NCI-H1417 (cell line): Measurements from ENCODE around the gene IL12RB2.
A peak's percentile ranks its signal among the peaks of the same experiment; 100 is the strongest.
"Not testable (repeated sequence)": the region's sequence is repeated elsewhere in the genome, so short reads cannot be mapped to it uniquely, and the experiment has no call there.

Source experiments
- DNase-seq, 3 experiments: peaks; one replicate each; lab custom pipeline; 2025; lab: John Stamatoyannopoulos, UW

IL12RB2 gene

DNA sequence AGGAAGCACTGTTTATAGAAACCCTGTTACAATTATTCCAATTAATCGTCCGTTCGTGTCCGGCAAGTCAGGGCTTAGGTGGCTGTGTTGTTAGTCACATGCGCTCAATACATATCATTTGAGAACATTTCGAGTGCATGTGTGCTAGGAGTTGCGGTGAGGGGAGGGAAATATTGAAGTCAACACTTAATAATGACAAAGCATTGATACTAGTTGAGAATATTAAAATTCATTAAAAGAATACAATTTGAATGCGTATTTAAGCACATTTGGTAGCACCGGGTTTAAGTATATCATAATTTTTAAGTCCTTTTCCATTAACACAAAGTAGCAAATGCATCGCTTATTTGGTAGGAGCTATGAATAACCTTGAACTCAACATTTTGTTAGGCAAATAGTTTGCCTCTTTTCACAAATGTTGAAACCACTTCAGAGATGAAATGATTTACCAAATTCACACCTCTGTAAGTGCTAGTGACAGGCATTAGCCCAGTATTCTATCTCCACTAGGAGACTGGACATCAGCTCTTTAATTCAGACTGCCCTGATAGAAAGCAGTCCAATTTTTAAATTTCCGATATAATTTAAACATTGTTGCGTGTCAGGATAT, 123.6 kb downstream of the IL12RB2 start:
- DNase-seq = peak in 2 of 3 experiments; percentile 31 to 37

GRCh38 chr1:67431869-67432578, 124.4 kb downstream of the IL12RB2 start:
- peak; percentile 4 to 50 (median 41) for DNase-seq

DNA sequence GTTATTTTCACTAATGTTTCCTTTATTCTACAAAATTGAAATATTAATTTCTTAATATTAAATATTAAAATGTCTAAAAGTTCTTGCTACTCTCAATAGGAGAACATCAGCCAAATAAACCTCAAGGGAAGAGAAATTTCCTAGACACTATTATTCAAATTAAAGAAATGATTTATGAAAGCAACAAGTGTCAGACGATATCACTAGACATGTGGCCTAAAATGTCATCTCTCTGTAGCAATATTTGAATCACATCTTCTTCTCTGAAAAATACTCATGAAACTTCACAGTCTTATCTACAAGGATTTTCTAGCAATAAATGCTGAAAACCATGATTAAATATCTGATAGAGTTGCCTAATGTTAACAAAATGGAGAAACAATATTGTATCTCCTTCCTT, 125.1 kb downstream of the IL12RB2 start:
- DNase-seq = no peak

GRCh38 chr1:67433837-67434236, 126.2 kb downstream of the IL12RB2 start:
- no peak for DNase-seq

DNA sequence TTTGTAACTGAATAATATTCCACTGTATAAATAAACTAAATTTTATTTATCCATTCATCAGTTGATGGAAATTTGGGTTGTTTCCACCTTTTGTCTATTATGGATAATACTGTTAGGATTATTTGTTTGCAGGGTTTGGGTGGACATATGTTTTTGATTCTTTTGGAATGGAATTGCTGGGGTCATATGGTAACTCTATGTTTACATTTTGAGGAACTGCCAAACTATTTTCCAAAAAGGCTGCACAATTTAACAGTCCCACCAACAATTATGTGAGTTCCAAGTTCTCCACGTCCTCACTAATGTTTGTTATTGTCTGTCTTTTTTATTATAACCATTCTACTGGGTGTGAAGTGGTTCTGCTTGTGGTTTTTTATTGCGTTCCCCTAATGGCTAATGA, 126.8 kb downstream of the IL12RB2 start:
- no peak for DNase-seq

- no peak for DNase-seq
Observed at GRCh38 chr1:67436511-67437055, 128.9 kb downstream of the IL12RB2 start.

DNA sequence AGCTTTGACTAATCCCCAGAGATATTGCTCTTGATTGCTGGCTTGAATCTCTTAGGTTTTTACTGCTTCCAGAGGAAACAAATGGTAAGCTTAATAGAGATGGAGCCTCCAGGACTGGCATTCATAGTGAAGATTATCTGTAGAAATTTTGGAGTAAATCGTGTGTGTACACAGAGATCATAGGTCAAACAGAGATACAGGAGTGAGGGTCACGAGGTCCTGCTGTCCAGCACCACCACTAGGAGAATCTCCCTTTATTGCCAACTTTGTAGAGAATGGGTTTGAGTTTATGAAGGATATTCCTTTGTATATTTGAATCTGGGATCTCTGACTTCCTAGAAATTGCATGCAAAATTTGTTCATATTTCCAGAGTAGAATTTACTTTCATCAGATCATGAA, 130.3 kb downstream of the IL12RB2 start:
- DNase-seq = no peak

DNA sequence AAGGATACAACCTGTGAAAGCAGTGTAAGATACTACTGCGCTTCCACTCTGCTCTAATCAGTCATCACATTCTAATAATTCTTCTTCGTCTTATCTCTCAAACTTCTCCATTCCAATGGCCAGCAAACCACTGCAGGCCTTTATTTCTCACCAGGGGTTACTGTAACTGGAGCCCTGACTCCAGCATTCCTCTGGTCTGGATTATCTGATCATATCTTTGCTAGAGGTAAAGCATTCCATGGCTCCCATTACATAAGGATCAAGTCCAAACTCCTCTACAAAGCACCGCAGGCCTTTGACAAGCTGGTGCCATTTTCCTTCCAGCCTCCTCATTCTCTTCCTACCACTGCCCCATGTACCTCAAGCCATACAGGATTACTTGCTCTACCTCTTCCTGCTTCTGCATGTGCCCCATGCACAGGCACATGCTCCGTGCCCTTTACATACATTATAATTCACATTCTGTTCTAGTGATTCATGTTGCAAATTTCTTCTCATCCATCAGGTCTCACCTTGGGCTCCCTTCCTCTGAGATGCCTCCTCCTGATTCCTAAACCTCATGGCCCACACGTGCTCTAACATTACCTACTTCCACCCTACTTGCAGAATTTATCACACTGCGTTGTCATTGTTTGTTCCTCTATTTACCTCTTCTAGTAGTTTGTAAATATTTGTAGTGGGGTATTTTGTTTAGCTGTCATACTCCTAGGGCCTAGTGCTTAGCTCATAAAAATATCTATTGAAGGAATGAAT, 131.8 kb downstream of the IL12RB2 start:
- no peak for DNase-seq

DNA sequence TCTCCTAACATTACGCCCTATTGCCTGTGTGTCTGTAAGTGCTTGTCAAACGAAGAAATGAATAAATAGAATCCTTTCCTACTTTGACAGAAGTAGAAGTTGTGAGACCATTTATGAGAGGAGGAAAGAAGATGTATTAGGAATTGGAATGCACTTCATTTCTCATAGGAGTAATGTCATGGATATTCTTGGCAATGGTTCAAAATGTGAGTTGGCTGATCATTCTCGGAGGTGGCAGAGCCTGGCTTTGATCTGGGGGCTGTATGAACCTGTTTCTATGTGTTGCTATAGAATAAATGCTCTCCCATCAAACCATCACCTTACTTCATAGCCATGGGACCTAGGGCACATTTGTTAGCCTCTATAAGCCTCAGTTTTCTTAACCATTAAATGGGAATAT, 132.7 kb downstream of the IL12RB2 start:
- no peak for DNase-seq

DNA sequence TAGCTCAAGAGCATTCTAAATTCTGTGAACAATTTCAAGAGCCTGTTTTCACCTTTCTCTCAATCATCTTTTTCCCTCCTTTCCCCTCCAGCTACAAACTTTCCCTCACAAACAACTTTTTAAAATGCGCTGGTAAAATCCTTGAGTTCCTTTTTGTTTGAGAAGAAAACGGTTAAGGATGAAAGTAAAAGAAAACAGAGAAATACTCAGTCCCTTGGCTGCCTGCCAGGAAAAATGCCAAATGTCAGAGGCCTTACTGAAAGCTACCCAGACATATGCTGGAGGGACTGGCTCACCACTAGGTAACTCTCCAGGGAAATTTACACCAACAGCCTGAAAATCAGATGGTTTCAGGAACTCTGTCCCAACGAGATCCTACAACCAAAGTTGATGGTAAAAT, 133.5 kb downstream of the IL12RB2 start:
- peak; percentile 12 to 56 (median 17) for DNase-seq

GRCh38 chr1:67441739-67442281, 134.1 kb downstream of the IL12RB2 start:
- DNase-seq = no peak

GRCh38 chr1:67446014-67446413, 138.3 kb downstream of the IL12RB2 start:
- DNase-seq = not testable (repeated sequence)
